GM21529 (cell line): ENCODE results near the gene TCAF1.
"Not testable (repeated sequence)": the region's sequence is repeated elsewhere in the genome, so short reads cannot be mapped to it uniquely, and the experiment has no call there.

Source experiments
- ATAC-seq: cut with Tn5 transposase; IDR thresholded peaks from one replicate; pipeline ENCODE4 v1.9.1; 2021; ENCODE audit not compliant: unreplicated experiment

TCAF1 gene

GRCh38 chr7:143871534-143871933 is 30.4 kb downstream of the TCAF1 start:
- ATAC-seq, result not testable (repeated sequence)

GRCh38 chr7:143857994-143858393 is 44.0 kb downstream of the TCAF1 start:
- ATAC-seq, result not testable (repeated sequence)

GRCh38 chr7:143855443-143855842 is 46.5 kb downstream of the TCAF1 start:
- not testable (repeated sequence) for ATAC-seq

GRCh38 chr7:143850682-143851081 is 51.3 kb downstream of the TCAF1 start:
- ATAC-seq, result no peak

- no peak for ATAC-seq
These were observed 52.0 kb downstream of the TCAF1 start for GRCh38 chr7:143849785-143850479.

GRCh38 chr7:143848192-143848591 is 53.8 kb downstream of the TCAF1 start:
- ATAC-seq, result no peak

GRCh38 chr7:143846692-143847091 is 55.3 kb downstream of the TCAF1 start:
- peak; percentile 77 for ATAC-seq

GRCh38 chr7:143841696-143842095 is 60.3 kb downstream of the TCAF1 start:
- not testable (repeated sequence) for ATAC-seq

GRCh38 chr7:143840062-143840461 is 61.9 kb downstream of the TCAF1 start:
- ATAC-seq, result not testable (repeated sequence)

GRCh38 chr7:143837223-143837622 is 64.8 kb downstream of the TCAF1 start:
- ATAC-seq, result peak; percentile 56

GRCh38 chr7:143836622-143837021 is 65.4 kb downstream of the TCAF1 start:
- peak; percentile 77 for ATAC-seq

- peak; percentile 36 for ATAC-seq
These were observed 65.9 kb downstream of the TCAF1 start for GRCh38 chr7:143836088-143836487.

GRCh38 chr7:143826578-143826977 is 75.4 kb downstream of the TCAF1 start:
- not testable (repeated sequence) for ATAC-seq

GRCh38 chr7:143824295-143825135 is 77.5 kb downstream of the TCAF1 start:
- not testable (repeated sequence) for ATAC-seq

GRCh38 chr7:143823634-143824294 is 78.2 kb downstream of the TCAF1 start:
- ATAC-seq, result not testable (repeated sequence)

GRCh38 chr7:143821392-143822277 is 80.3 kb downstream of the TCAF1 start:
- ATAC-seq, result not testable (repeated sequence)

- peak; percentile 76 for ATAC-seq
These were observed 84.1 kb downstream of the TCAF1 start for GRCh38 chr7:143817873-143818272.

GRCh38 chr7:143816471-143817133 is 85.4 kb downstream of the TCAF1 start:
- not testable (repeated sequence) for ATAC-seq

GRCh38 chr7:143810639-143811038 is 91.3 kb downstream of the TCAF1 start:
- ATAC-seq, result not testable (repeated sequence)

GRCh38 chr7:143806664-143807071 is 95.3 kb downstream of the TCAF1 start:
- not testable (repeated sequence) for ATAC-seq
